Liver (tissue), 9 donors: ENCODE results near the gene BCL2L1. TPM values are rescaled to one million over a fixed set of nuclear protein-coding genes. Genes with fewer than 3 reads are reported as not detected.
A peak's percentile ranks its signal among the peaks of the same experiment; 100 is the strongest.

Source experiments
- DNase-seq: peaks from one replicate; pipeline ENCODE4 v3.0.0-alpha.2; 2017; ENCODE audit warnings: low spot score
- H3K27ac ChIP-seq, 2 donors: one replicate each; pipeline ENCODE4 v1.7.0; 2013; ENCODE audit warnings: inconsistent platforms in 2 of 2, low read length in 2 of 2, control low read depth in 1 of 2, low read depth in 1 of 2, mild to moderate bottlenecking in 1 of 2
- H3K27me3 ChIP-seq, 4 donors: one replicate each; pipeline versions ENCODE4 v1.6.1 to v1.7.0; 2013; ENCODE audit warnings: low read length in 3 of 4, inconsistent platforms in 1 of 4, mild to moderate bottlenecking in 1 of 4, moderate library complexity in 1 of 4; ENCODE audit not compliant: control insufficient read depth in 4 of 4, insufficient read depth in 4 of 4
- H3K36me3 ChIP-seq, 4 donors: one replicate each; pipeline versions ENCODE4 v1.6.1 to v1.7.0; 2013; ENCODE audit warnings: low read length in 3 of 4, mild to moderate bottlenecking in 3 of 4, low read depth in 1 of 4, moderate library complexity in 1 of 4; ENCODE audit not compliant: control insufficient read depth in 4 of 4, insufficient read depth in 3 of 4
- H3K4me1 ChIP-seq, 4 donors: one replicate each; pipeline versions ENCODE4 v1.6.1 to v1.7.0; 2013; ENCODE audit warnings: low read length in 3 of 4, mild to moderate bottlenecking in 3 of 4, moderate library complexity in 1 of 4; ENCODE audit not compliant: control insufficient read depth in 4 of 4, insufficient read depth in 4 of 4
- H3K4me3 ChIP-seq, 3 donors: one replicate each; pipeline versions ENCODE4 v1.6.1 to v1.7.0; 2013; ENCODE audit warnings: low read length in 3 of 3, control low read depth in 1 of 3, low read depth in 1 of 3, mild to moderate bottlenecking in 1 of 3
- H3K9ac ChIP-seq, 2 donors: one replicate each; pipeline ENCODE4 v1.7.0; 2013; ENCODE audit warnings: low read length in 2 of 2, mild to moderate bottlenecking in 2 of 2, moderate library complexity in 2 of 2, control low read depth in 1 of 2, low read depth in 1 of 2
- H3K9me3 ChIP-seq, 4 donors: one replicate each; pipeline versions ENCODE4 v1.6.1 to v1.7.0; 2013; ENCODE audit warnings: low read length in 3 of 4; ENCODE audit not compliant: control insufficient read depth in 4 of 4
- ATF3 ChIP-seq: IDR thresholded peaks from 2 replicates; pipeline ENCODE4 v1.6.1; 2016; ENCODE audit warnings: antibody characterized with exemption
- CTCF ChIP-seq: fragments of 150-350 bp; IDR thresholded peaks from 2 replicates; pipeline ENCODE4 v1.5.1; 2017; ENCODE audit warnings: improper control_type of control experiment, low read depth, low read length; ENCODE audit not compliant: missing input control
- EGR1 ChIP-seq, 2 donors: IDR thresholded peaks; 2 replicates each; pipeline ENCODE4 v1.6.1; 2016 to 2018; ENCODE audit warnings: antibody characterized with exemption in 2 of 2, low read depth in 2 of 2
- HNF4A ChIP-seq, 2 donors: conservative IDR thresholded peaks; 2 replicates each; pipeline ENCODE4 v1.6.1; 2016; ENCODE audit warnings: antibody characterized with exemption in 2 of 2, mild to moderate bottlenecking in 2 of 2
- HNF4G ChIP-seq: IDR thresholded peaks from 2 replicates; pipeline ENCODE4 v1.6.1; 2016; ENCODE audit warnings: antibody characterized with exemption
- MAX ChIP-seq: IDR thresholded peaks from 2 replicates; pipeline ENCODE4 v1.6.1; 2016; ENCODE audit warnings: antibody characterized with exemption
- NR2F2 ChIP-seq: IDR thresholded peaks from 2 replicates; pipeline ENCODE4 v1.6.1; 2016; ENCODE audit warnings: antibody characterized with exemption
- RAD21 ChIP-seq, 2 donors: IDR thresholded peaks; 2 replicates each; pipeline ENCODE4 v1.6.1; 2016; ENCODE audit warnings: antibody characterized with exemption in 2 of 2, mild to moderate bottlenecking in 2 of 2
- REST ChIP-seq: IDR thresholded peaks from 2 replicates; pipeline ENCODE4 v1.6.1; 2016; ENCODE audit warnings: antibody characterized with exemption, mild to moderate bottlenecking
- TAF1 ChIP-seq: conservative IDR thresholded peaks from 2 replicates; pipeline ENCODE4 v1.6.1; 2016; ENCODE audit warnings: antibody characterized with exemption, mild to moderate bottlenecking
- YY1 ChIP-seq: IDR thresholded peaks from 2 replicates; pipeline ENCODE4 v1.6.1; 2016; ENCODE audit warnings: antibody characterized with exemption, mild to moderate bottlenecking
- ZBTB33 ChIP-seq: IDR thresholded peaks from 2 replicates; pipeline ENCODE4 v1.6.1; 2016; ENCODE audit warnings: antibody characterized with exemption
- WGBS: extraction: QIAGEN DNeasy Blood & Tissue Kit; methylation state at CpG from one replicate; pipeline ENCODE4 v1.1.7; 2013; 5-methylcytosine and 5-hydroxymethylcytosine counted together
- polyA plus RNA-seq, 2 donors: library from polyadenylated mRNA; stranded (reverse) in 1 of 2; unstranded in 1 of 2; fragments of 200-250 nt in 1 of 2; fragments of >200 nt in 1 of 2; fragmentation: Nextera tagmentation in 1 of 2; extraction: Ambion mirVana in 1 of 2; gene quantifications; one replicate each; pipeline versions ENCODE4 v1.2.1 to v1.2.3, GENCODE V29; 2013 to 2015
- total RNA-seq, 2 donors: library from RNA; depleted of rRNA; stranded (reverse); fragments of >200 nt; gene quantifications; one replicate each; pipeline ENCODE4 v1.2.3, GENCODE V29; 2014
- donor health status: healthy.
- donor health status: healthy.
- donor health status: healthy.
- donor health status: healthy.
- donor health status: healthy.

Gene BCL2L1
- total and polyA plus RNA-seq, 4 donors = 29.7 to 124 (median 46.0) TPM

- peak overlapping the region; percentile 70 to 75 for H3K27ac ChIP-seq
- H3K9me3 ChIP-seq = no peaks in the 10 kb centered on the region
- H3K36me3 ChIP-seq = no peaks in the 10 kb centered on the region
- TF ChIP-seq ATF3 (no peak), ZBTB33 (no peak), CTCF (no peak), RAD21 (IDR thresholded peaks at IDR 0.05) (no peak), HNF4A (conservative IDR thresholded peaks at IDR 0.05) (no peak), YY1 (no peak), HNF4G (no peak)
- peaks cover 12 to 57% (median 48%) of the 10 kb centered on the region in 4 donors for H3K4me1 ChIP-seq
- no peak overlapping the region for H3K4me3 ChIP-seq
- 69% methylated on average over 2 of the region's 2 CpGs for whole genome bisulfite sequencing
- H3K9ac ChIP-seq = no peak overlapping the region
- no peaks in the 10 kb centered on the region for H3K27me3 ChIP-seq
- DNase-seq = no peak
These were observed 59.2 kb downstream of the BCL2L1 start for GRCh38 chr20:31663524-31663837.

GRCh38 chr20:31662372-31662854 is 60.3 kb downstream of the BCL2L1 start:
- H3K4me3 ChIP-seq = no peak overlapping the region
- 81% methylated on average over 6 of the region's 6 CpGs for WGBS
- peaks cover 12 to 50% (median 44%) of the 10 kb centered on the region in 4 donors for H3K4me1 ChIP-seq
- no peaks in the 10 kb centered on the region for H3K36me3 ChIP-seq
- TF ChIP-seq MAX = no peak
- TF ChIP-seq REST = no peak
- no peak for TF ChIP-seq HNF4A (conservative IDR thresholded peaks at IDR 0.05)
- TF ChIP-seq TAF1 = no peak
- no peak for TF ChIP-seq EGR1 (IDR thresholded peaks at IDR 0.05; ENCODE audit: low read depth in 2 of 2)
- TF ChIP-seq ZBTB33 = no peak
- no peak for TF ChIP-seq NR2F2
- H3K9ac ChIP-seq = no peak overlapping the region
- peak overlapping the region in 1 of 2 donors; percentile 72 for H3K27ac ChIP-seq
- DNase-seq = no peak
- no peaks in the 10 kb centered on the region for H3K9me3 ChIP-seq
- no peaks in the 10 kb centered on the region for H3K27me3 ChIP-seq
